A172 (cell line): ENCODE data around the gene RAB7A. TPM values are rescaled to one million over a fixed set of nuclear protein-coding genes. Genes with fewer than 3 reads are reported as not detected.
"Not testable (repeated sequence)": the region's sequence is repeated elsewhere in the genome, so short reads cannot be mapped to it uniquely, and the experiment has no call there.

Source experiments
- DNase-seq: peaks from one replicate; pipeline ENCODE4 v3.0.0-alpha.2; 2015; ENCODE audit warnings: low spot score
- total RNA-seq: library from RNA; depleted of rRNA; stranded (reverse); fragments of >200 nt; shearing (Covaris generic); gene quantifications from 2 replicates; pipeline ENCODE4 v1.2.3, GENCODE V29; 2014

The RAB7A gene
- total RNA-seq, 1 experiment from 2014 or later, result 70.8 TPM

GRCh38 chr3:128753715-128754114 is 27.7 kb downstream of the RAB7A start:
- no peak for DNase-seq

DNA sequence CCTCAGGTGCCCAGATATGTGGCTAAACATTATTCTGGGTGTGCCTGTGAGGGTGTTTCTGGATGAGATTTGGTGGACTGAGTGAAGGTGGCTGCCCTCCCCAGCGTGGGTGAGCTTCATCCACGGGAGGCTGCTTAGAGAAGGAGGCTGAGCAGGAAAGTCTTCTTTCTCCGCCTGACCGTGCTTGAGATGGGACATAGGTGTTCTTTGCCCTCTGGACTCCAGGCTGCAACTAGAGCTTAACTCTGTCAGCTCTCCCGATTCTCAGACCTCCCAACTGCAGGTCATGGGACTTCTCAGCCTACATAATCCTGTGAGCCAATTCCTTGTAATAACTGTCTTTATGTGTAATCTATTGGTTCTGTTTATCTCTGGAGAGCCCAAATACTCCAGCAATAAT is 34.1 kb downstream of the RAB7A start:
- DNase-seq, result no peak

- no peak for DNase-seq
Measured at GRCh38 chr3:128760881-128761280, 34.9 kb downstream of the RAB7A start.

GRCh38 chr3:128761392-128761791 is 35.4 kb downstream of the RAB7A start:
- DNase-seq, result no peak

DNA sequence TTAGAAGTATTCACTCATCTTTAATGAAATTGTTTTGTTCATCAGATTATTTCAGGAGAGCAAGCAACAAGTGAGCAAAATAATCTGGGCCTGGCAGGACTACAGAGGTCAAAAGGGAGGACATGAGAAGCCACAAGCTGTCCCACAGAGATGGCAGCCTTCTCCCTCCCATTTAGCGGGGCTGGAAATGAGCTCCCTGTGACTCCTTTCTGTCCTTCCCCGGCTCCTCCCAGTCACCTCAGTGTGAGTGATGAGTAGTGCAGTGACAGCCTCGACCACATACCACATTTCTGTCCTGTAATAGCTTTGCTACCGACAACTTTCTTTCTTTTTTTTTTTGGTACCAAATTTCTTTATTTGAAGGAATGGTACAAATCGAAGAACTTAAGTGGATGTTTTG is 38.0 kb downstream of the RAB7A start:
- no peak for DNase-seq

DNA sequence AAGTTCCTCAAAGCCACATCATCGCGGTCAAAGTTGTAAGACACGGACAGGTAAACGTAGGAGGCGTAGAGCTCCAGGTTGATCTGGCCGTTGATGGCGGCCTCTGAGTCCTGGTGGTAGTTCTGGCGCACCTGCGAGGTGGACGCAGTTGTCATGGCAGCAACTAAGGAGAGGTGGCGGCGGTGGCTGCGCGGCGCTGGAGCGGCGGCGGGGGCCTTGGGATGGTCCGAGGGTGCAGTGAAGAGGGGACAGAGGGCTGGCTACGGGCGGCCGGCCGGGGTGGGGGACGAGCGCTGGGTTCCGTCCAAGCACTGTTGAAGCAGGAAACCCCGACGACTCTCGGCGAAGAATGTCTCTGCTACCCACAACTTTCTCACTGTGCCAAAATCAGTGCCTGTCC is 38.9 kb downstream of the RAB7A start:
- no peak for DNase-seq

GRCh38 chr3:128767094-128767750 is 41.2 kb downstream of the RAB7A start:
- DNase-seq, result no peak

- no peak for DNase-seq
Measured at GRCh38 chr3:128768471-128768870, 42.5 kb downstream of the RAB7A start.

- DNase-seq, result no peak
Measured at GRCh38 chr3:128770387-128770786, 44.4 kb downstream of the RAB7A start.

DNA sequence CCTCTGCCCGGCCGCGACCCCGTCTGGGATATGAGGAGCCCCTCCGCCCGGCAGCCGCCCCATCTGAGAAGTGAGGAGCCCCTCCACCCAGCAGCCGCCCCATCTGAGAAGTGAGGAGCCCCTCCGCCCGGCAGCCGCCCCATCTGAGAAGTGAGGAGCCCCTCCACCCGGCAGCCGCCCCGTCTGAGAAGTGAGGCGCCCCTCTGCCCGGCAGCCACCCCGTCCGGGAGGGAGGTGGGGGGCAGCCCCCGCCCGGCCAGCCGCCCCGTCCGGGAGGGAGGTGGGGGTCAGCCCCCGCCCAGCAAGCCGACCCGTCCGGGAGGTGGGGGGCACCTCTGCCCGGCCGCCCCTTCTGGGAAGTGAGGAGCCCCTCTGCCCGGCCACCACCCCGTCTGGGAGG is 47.2 kb downstream of the RAB7A start:
- not testable (repeated sequence) for DNase-seq

DNA sequence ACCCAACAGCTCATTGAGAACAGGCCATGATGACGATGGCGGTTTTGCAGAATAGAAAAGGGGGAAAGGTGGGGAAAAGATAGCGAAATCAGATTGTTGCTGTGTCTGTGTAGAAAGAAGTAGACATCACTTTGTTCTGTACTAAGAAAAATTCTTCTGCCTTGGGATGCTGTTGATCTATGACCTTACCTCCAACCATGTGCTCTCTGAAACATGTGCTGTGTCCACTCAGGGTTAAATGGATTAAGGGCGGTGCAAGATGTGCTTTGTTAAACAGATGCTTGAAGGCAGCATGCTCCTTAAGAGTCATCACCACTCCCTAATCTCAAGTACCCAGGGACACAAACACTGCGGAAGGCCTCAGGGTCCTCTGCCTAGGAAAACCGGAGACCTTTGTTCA is 47.6 kb downstream of the RAB7A start:
- not testable (repeated sequence) for DNase-seq

DNA sequence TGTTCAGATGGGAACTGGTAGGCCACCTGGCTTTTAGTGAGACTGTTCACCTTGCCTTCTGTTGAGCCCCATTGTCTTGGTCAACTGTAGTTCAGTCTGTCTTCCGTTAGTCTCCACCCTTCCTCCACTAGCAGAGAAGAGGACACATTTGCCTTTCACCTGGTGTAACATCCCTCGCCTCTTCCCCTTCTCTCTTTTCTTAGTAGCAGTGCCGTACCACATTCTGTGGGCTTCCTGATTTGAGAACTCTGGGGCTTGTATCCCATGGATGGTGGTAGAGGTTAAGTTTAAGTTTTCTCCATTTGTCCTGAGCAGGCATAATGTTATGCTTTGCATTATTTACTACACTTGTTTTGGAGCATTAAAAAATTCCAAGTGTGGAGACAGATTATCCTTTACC is 49.3 kb downstream of the RAB7A start:
- no peak for DNase-seq

DNA sequence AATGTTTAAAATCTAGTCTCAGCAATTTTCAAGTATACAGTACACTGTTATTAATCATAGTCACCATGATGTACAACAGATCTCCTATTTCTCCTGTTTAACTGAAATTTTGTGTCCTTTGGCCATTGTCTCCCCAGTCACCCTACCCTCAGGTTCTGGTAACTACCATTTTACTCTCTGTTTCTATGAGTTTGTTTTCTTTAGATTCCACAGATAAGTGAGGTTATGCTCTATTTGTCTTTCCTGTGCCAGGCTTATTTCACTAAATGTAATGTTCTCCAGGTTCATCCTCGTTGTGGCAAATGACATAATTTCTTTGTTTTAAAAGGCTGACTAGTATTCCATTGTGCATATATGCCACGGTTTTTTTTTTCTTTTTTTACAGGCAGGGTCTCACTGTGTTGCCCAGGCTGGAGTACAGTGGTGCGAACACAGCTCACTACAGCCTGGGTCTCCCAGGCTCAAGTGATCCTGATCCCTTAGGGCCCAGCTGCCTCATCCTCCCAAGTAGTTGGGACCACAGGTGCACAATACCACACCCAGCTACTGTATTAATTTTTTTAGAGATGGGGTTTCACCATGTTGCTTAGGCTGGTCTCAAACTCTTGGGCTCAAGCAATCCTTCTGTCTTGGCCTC is 50.0 kb downstream of the RAB7A start:
- peak; percentile 22 for DNase-seq

- no peak for DNase-seq
Measured at GRCh38 chr3:128780101-128780837, 54.3 kb downstream of the RAB7A start.

DNA sequence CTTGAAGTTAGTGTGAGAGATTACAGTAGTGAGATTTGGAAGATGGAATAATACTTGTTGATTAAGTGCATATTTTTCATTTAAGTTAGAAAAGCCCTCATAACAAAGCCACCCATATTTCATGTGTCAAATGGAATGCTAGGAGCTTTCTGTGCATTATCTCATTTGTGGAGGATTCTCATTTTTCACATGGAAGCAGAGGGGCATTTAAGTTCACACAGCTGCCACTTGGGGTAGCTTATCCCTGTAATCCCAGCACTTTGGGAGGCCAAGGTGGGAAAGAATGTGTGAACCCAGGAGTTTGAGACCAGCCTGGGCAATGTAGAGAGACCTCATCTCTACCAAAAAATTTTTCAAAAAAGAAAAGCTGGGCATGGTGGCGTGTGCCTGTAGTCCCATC is 55.2 kb downstream of the RAB7A start:
- no peak for DNase-seq

GRCh38 chr3:128782282-128783146 is 56.5 kb downstream of the RAB7A start:
- DNase-seq, result no peak

GRCh38 chr3:128783774-128784173 is 57.8 kb downstream of the RAB7A start:
- DNase-seq, result no peak

DNA sequence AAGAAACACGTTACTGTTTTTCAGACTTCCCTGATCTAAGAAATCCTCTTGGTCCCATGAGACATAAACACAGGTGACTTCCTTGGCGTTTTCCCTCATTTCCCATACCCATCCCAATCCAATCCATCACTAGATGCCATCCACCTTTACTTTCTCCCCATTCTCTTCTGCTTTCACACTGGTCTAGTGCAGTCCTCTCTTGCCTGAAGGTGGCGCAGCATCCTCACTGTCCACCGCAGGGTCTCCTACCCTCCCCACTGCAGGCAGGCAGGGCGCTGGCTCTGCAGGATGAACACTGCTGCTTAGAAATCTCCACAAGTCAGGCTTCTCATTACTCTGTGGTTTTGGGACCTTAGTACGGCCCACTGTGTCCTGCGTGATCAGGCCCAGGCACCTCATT is 58.2 kb downstream of the RAB7A start:
- no peak for DNase-seq

- DNase-seq, result no peak
Measured at GRCh38 chr3:128784843-128785242, 58.9 kb downstream of the RAB7A start.

GRCh38 chr3:128786434-128787020 is 60.5 kb downstream of the RAB7A start:
- no peak for DNase-seq
